ENCODE data around the gene PLSCR3. TPM values are rescaled to one million over a fixed set of nuclear protein-coding genes. Genes with fewer than 3 reads are reported as not detected.
A peak's percentile ranks its signal among the peaks of the same experiment; 100 is the strongest.

Gene PLSCR3
- total RNA-seq, 1 experiment from 2014 or later: 15.2 TPM

- ChIA-PET POLR2A (ENCODE audit: low non-redundant PET) (interaction anchor here (0.8 to 1.3 kb wide), 2 partner anchors 32 to 74 kb away, joined by 4 to 5 read pairs; partner anchors contain the start of genes NEURL4 and TMEM102), CTCF (interaction anchor here (0.6 to 1.5 kb wide), 9 partner anchors 9 to 458 kb away, joined by 3 to 7 read pairs (median 4); partner anchors contain the start of genes GABARAP and PLSCR3)
- no peaks in the 10 kb centered on the region for H3K9me3 ChIP-seq (ENCODE audit: low read depth, low read length, poor library complexity, severe bottlenecking)
- no peaks in the 10 kb centered on the region for H3K36me3 ChIP-seq (ENCODE audit: insufficient read depth, low read length, poor library complexity, severe bottlenecking)
- no peak for TF ChIP-seq EZH2 (IDR thresholded peaks at IDR 0.05; ENCODE audit: borderline replicate concordance, low read depth, low read length, poor library complexity, severe bottlenecking)
- TF ChIP-seq CTCF (conservative IDR thresholded peaks at IDR 0.05; ENCODE audit: low read depth, low read length): no peak
- H3K27me3 ChIP-seq (replicated peaks; ENCODE audit: insufficient read depth, low read depth, low read length, poor library complexity): no peaks in the 10 kb centered on the region
- intact Hi-C loops (cut with micrococcal nuclease; ENCODE audit: unreplicated experiment): no loop called here
- H3K4me3 ChIP-seq (ENCODE audit: low read depth, low read length, poor library complexity, severe bottlenecking): peak overlapping the region; percentile 61
- DNase-seq (ENCODE audit: low spot score): no peak
- no TSS peak for BruUV-seq (replicated peaks)
- H3K4me1 ChIP-seq (ENCODE audit: insufficient read depth, low read length, poor library complexity, severe bottlenecking): peaks cover 17% of the 10 kb centered on the region
- peak overlapping the region; percentile 81 for H3K27ac ChIP-seq (ENCODE audit: low read depth, low read length, poor library complexity, severe bottlenecking)
Observed at GRCh38 chr17:7403727-7403976, 9.3 kb upstream of the PLSCR3 start.

- Histone ChIP-seq H3K9me3 (ENCODE audit: low read depth, low read length, poor library complexity, severe bottlenecking) (no peaks in the 10 kb centered on the region), H3K36me3 (ENCODE audit: insufficient read depth, low read length, poor library complexity, severe bottlenecking) (no peaks in the 10 kb centered on the region), H3K4me3 (ENCODE audit: low read depth, low read length, poor library complexity, severe bottlenecking) (peak overlapping the region; percentile 61), H3K27me3 (replicated peaks; ENCODE audit: insufficient read depth, low read depth, low read length, poor library complexity) (no peaks in the 10 kb centered on the region), H3K4me1 (ENCODE audit: insufficient read depth, low read length, poor library complexity, severe bottlenecking) (peaks cover 17% of the 10 kb centered on the region), H3K27ac (ENCODE audit: low read depth, low read length, poor library complexity, severe bottlenecking) (peak overlapping the region; percentile 81)
- ChIA-PET POLR2A (ENCODE audit: low non-redundant PET) (interaction anchor here (1.3 kb wide), 1 partner anchor 32 kb away, joined by 5 read pairs; the partner anchor contains the start of gene TMEM102), CTCF (interaction anchor here (1.2 to 1.5 kb wide), 2 partner anchors 9 to 34 kb away, joined by 6 to 7 read pairs; partner anchors contain the start of gene PLSCR3)
- TF ChIP-seq CTCF (conservative IDR thresholded peaks at IDR 0.05; ENCODE audit: low read depth, low read length): no peak
- TF ChIP-seq EZH2 (IDR thresholded peaks at IDR 0.05; ENCODE audit: borderline replicate concordance, low read depth, low read length, poor library complexity, severe bottlenecking): no peak
- BruUV-seq (replicated peaks): TSS peak; percentile 85
- peak; percentile 55 for DNase-seq (ENCODE audit: low spot score)
- intact Hi-C loops (cut with micrococcal nuclease; ENCODE audit: unreplicated experiment): no loop called here
Observed at GRCh38 chr17:7403043-7403726, 8.9 kb upstream of the PLSCR3 start.

GRCh38 chr17:7398612-7399011 is 4.3 kb upstream of the PLSCR3 start:
- CTCF ChIA-PET: interaction anchor here (0.6 kb wide), 1 partner anchor 8 kb away, joined by 3 read pairs; no protein-coding TSS in a partner anchor
- intact Hi-C loops (cut with micrococcal nuclease; ENCODE audit: unreplicated experiment): no loop called here
- DNase-seq (ENCODE audit: low spot score): no peak

More at GRCh38 chr17:7398612-7399011, 4.3 kb upstream of the PLSCR3 start:
- no peaks in the 10 kb centered on the region for H3K9me3 ChIP-seq (ENCODE audit: low read depth, low read length, poor library complexity, severe bottlenecking)
- peaks cover 15% of the 10 kb centered on the region for H3K4me1 ChIP-seq (ENCODE audit: insufficient read depth, low read length, poor library complexity, severe bottlenecking)
- TF ChIP-seq EZH2 (IDR thresholded peaks at IDR 0.05; ENCODE audit: borderline replicate concordance, low read depth, low read length, poor library complexity, severe bottlenecking) (no peak), CTCF (conservative IDR thresholded peaks at IDR 0.05; ENCODE audit: low read depth, low read length) (no peak)
- no peaks in the 10 kb centered on the region for H3K27me3 ChIP-seq (replicated peaks; ENCODE audit: insufficient read depth, low read depth, low read length, poor library complexity)
- H3K4me3 ChIP-seq (ENCODE audit: low read depth, low read length, poor library complexity, severe bottlenecking): no peak overlapping the region
- H3K27ac ChIP-seq (ENCODE audit: low read depth, low read length, poor library complexity, severe bottlenecking): no peak overlapping the region
- H3K36me3 ChIP-seq (ENCODE audit: insufficient read depth, low read length, poor library complexity, severe bottlenecking): no peaks in the 10 kb centered on the region
- POLR2A ChIA-PET (ENCODE audit: low non-redundant PET): no interaction called here
- no TSS peak for BruUV-seq (replicated peaks)

Measured in A673 (cell line).